ENCODE measurements around the gene ABCB4.

GRCh38 chr7:87356448-87356847, 119.0 kb downstream of the ABCB4 start:
- TF ChIP-seq CTCF (IDR thresholded peaks at IDR 0.05) (no peak), POLR2A (IDR thresholded peaks at IDR 0.05) (no peak)

Measured in uterus (tissue), 2 donors.